ENCODE results near the gene TVP23A.
A peak's percentile ranks its signal among the peaks of the same experiment; 100 is the strongest.
"Not testable (repeated sequence)": the region's sequence is repeated elsewhere in the genome, so short reads cannot be mapped to it uniquely, and the experiment has no call there.

TVP23A gene

DNA sequence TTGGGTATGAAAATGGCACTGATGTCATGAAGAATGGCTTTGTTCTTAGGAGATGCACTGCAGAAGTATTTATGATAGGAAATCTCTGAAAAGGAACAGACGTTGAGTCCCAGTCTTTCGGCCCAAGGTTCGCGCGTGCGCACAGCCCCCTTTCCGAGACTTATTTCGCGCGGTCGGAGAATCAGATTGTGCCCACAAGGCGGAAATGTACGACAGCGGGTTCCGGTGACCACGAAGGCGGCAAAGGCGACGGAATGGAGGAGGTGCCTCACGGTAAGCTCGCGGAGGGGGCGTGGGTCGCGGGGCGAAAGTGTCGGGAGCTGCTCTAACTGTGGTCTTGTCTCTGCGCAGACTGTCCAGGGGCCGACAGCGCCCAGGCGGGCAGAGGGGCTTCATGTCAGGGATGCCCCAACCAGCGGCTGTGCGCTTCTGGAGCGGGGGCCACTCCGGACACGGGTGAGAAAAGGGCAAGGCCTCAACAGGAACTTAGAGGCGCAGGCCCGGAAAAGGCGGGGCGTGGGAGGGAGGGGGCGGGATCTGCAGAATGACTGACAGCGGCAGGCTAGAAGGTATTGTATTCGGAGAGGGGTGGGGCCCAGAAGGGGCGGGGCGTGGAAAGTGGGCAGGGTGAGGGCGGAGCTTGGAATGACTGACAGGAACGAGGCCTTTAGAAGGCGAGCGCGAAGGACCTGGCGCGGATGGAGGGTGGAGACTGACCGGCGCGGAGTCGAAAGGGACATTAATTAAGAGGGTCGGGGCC, 74.8 kb downstream of the TVP23A start, which contains the start of gene NUBP1:
Gene NUBP1, plus strand, starts transcription at position 233 of the 760 bp plus-strand sequence. Its CDS starts 22 bp downstream, at position 255.
- peak; percentile 98 for DNase-seq

DNA sequence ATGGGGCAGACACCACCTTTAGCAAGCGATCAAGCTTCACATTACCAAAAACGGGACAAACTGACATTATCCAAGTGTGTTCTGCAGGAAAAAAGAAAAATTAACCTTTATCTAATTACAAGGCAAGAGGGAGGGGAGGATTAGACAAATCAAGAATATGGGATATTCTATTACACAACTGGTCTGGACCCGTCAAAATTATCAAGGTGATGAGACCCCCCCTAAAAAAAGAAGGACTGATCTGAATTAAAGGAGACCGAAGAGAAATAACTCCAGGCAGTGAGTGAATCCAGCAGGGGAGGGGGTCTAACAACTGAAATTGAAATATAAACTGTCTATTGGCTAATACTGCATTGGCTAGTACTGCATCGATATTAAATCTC, 75.4 kb downstream of the TVP23A start:
- no peak for DNase-seq

DNA sequence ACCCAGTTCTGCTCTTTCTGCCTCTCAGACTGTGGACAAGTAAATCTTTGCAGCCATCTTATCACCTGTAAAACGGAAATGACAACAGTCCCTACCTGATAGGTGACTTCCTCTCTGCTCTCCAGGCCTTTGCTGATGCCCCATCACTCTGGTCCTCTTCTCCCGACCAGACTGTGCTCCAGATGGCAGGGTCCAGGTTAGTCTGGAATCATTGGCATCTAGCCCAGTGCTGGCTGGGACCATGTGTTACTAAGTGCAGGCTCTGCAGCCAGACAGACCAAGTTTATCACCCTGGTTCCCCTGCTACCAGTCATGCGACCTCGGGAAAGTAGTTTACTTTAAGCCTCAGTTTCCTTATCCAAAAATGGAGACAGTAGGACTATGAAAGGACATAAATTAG, 76.8 kb downstream of the TVP23A start:
- DNase-seq = no peak

DNA sequence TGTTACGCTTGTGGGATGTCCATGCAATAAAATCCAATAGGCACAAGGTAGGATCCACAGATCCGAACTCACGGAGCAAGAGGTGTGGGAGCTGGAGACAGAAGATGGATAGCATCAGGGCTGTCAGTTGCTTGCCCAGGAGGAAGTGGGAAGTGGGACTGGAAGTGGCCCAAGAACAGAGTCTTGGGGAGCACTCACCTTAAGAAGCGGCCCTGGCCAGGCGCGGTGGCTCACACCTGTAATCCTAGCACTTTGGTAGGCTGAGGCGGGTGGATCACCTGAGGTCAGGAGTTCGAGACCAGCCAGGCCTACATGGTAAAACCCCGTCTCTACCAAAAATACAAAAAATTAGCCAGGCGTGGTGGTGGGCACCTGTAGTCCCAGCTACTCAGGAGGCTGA, 77.3 kb downstream of the TVP23A start:
- not testable (repeated sequence) for DNase-seq

DNA sequence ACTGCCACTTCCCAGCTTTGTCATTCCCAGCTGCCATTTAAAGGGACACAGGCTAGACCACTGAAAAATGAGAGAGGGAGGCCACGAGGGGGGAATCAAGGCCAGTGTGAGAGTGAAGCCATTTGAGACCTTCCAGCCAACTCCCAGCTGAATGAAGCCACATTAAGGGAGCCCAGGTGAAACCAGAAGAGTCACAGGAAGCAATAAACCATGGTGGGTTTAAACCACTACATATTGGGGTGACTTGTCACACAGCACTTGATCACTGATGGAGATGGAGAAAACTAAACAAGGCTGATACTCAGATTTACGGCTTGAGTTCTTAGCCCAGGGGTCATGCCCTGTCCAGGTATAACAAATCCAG, 77.8 kb downstream of the TVP23A start:
- DNase-seq = no peak

DNA sequence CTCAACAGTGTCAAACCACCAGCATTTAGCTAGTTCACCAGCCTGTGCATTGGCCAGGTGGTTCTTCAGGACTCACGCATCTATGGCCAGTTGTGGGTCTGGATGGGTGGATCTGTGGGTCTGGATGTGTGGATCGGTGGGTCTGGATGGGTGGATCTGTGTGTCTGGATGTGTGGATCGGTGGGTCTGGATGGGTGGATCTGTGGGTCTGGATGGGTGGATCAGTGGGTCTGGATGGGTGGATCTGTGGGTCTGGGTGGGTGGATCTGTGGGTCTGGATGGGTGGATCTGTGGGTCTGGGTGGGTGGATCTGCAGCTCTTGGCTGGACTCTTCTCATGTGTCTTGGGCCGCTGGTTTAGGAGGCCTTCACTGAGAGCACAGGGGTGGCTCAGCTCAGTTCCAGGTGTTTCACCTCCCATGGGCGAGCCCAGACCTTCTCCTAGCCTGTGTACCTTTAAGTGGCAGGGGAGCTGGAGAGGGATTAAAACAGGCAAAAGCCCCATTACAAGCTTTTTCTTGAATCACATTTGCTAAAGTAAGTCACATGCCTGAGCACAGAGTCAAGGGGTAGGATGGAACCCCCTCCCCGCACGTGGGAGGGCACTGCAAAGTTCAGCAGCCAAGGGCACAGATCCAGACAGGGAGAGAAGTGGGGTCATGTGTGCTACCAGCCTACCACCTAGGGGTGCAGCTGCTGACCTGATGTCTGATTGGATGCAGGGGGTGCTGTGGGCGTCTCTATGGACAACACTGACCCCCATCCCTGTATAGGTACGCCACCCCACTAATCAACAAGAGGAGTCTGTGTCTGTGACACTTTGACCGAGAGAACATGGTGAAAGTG, 78.4 kb downstream of the TVP23A start:
- no peak for DNase-seq

DNA sequence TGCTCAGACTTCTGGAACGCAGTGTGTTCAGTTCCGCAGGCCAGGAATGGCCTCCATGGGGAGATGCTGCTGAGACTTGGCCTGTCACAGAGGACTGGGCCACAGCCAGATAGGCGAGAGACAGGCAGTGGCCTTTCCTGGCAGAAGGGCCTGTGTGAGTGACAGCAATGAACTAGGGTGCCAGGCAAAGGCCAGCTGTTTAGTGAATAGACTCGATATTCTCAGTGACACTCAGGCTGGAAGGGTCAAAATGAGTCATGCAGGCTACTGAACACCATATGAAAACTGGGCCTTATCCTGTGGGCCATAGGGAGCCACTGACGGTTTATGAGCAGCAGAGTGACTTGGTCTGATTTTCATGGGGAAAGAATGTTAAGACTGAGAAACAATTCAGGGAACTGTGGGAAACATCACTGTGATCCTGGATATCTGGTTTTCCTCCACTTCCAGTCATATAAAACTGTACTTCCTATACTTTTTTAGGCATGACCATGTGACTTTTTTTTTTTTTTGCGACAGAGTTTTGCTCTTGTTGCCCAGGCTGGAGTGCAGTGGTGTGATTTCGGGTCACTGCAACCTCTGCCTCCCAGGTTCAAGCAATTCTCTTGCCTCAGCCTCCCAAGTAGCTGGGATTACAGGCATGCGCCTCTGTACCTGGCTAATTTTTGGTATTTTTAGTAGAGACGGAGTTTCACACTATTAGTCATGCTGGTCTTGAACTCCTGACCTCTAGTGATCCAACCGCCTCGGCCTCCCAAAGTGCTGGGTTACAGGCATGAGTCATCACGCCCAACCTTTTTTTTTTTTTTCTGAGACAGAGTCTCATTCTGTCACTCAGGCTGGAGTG, 80.1 kb downstream of the TVP23A start:
- no peak for DNase-seq

DNA sequence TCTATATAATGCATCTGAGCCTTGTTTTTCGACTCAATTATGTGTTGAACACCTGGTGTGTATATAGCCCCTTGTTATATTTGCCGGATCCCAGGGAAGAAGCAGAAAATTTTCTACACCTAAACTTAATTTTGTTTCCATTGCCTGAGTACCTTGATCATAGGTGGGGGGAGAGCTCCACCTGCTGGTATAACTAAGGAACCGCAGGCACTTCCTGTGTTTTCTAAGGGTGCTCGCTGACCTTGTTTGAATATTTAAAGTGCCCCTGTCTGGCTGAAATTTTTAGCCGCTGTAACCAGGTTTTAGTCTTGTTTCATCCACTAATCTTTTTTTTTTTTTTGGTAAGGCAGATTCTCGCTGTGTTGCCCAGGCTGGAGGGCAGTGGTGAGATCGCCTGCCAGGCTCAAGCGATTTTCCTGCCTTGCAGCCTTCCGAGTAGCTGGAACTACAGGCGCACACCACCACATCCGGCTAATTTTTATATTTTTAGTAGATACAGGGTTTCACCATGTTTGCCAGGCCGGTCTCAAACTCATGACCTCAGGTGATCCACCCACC, 81.4 kb downstream of the TVP23A start:
- DNase-seq = peak; percentile 51

DNA sequence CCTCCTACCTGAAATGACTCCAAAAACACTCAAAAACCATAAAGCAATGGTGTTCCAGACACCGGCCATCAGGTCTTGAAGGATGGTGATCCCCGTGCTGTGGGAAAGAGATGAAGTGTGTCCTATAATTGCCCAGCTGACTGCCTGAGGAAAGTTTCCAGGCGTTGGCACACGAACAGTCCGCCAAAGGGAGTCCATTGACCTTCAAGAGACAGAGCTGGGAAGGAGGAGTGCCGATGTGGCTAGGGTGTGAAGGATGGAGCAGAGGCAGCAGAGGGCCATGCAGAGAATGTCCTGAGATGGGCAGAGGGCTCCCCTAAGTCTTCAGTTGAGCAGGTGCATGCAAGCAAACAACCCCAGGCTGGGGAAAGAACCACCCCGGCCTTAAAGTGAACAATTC, 86.8 kb downstream of the TVP23A start:
- no peak for DNase-seq

DNA sequence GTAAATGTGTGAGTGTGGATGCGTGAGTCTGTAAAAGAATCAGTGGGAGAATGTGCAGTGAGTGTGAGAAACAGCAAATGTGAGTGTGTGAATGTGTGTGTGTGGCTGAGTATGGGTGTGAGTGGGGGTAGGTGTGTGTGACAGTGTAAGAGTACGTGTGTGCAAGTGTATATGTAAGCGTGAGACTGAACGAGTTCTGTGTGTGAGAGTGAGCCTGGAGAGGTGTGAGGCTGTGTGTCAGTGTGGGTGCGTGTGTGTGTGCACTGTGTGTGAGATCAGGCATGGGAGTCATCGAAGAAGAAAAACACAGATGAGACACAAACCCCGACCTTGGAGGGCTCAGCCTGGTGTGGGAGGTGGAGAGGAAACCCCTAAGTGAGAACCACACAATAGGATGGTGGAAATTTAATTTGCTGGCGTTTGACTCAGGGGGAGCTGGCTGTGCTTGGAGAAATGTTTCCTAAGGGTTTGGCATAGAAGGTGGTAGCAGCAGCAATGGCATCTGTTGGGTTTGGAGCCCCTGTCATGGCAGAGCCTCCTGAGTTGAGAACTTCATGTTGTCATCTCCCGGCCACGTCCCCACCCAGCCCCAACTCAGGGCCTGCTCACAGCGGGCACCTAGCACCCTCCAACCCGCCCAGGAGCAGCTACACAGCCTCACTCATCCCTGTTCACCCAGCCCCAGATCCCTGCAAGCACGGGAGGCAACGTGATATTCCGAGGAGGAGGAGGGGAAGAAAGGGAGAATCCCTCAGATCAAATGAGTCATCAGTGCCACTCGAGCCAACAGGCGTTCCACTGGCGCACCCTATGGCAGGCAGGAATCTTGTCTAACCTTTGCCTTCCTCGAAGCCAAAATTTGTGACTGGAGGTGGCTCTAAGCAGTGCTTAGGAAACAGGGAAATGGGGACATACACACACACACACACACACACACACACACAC, 89.2 kb downstream of the TVP23A start:
- DNase-seq = no peak

DNA sequence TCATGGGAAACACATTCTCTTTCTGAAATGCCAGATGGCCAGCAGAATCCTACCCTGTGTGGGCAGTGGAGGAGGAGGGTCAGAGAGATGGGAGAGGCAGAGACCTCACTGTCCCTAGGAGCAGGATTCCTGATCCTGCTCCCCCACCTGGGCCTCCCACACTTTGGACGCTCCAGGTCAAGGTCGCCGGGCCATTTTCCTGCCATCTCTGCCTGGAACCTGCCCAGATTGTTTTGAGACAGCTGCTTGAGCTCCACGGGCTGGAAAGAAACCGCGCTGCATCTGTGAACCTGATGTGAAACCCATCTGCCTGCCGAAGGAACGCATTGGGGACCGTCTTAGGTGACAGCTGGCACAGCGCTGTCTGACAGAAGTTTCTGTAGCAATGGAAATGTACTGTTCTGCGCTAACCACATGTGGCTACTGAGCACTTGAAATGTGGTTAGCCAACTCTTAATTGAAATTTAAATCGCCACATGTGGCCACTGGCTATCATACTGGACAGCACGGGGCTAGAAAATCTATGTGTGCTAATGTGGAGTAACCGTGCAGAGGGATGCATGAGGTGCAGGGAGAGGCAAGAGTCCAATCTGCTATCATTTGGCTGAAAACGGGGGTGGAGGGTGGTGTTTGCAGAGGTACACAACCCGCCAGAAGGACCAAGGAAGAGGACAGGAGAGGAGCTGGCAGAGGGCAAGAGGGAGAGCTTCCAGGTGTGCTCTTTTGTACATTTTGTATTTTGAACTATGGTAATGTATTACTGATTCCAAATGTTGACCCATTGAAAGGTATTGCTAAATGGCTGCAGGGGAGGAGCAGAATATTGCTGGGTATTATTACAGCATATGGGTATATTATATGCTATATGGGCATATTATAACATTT, 90.3 kb downstream of the TVP23A start:
- no peak for DNase-seq
